SK-N-SH treated with all-trans-retinoic acid at 6 μM for 48 hours (cell line): ENCODE data around the gene ZNF672.

ENCODE experiments used
- ATAC-seq: fragments of 200-7000 bp; cut with Tn5 transposase; 3 replicates; pipeline ENCODE4 v1.9.1; 2020; ENCODE audit warnings: mild to moderate bottlenecking, moderate library complexity
- ARNTL ChIP-seq: fragments of 450-650 bp; formaldehyde crosslinking; IDR thresholded peaks from 2 replicates; pipeline ENCODE4 v1.5.0; 2020; ENCODE audit warnings: low read depth, mild to moderate bottlenecking, moderate library complexity, borderline replicate concordance
- BACH2 ChIP-seq: fragments of 250-450 bp; sonication (Bioruptor Pico); IDR thresholded peaks from 2 replicates; pipeline ENCODE4 v1.9.0; 2021; ENCODE audit warnings: mild to moderate bottlenecking, borderline replicate concordance
- CSDC2 ChIP-seq: fragments of 250-450 bp; sonication (Bioruptor Pico); IDR thresholded peaks from 2 replicates; pipeline ENCODE4 v1.5.0; 2020; ENCODE audit warnings: mild to moderate bottlenecking, moderate library complexity
- ESRRG ChIP-seq: fragments of 250-450 bp; sonication (Bioruptor Pico); IDR thresholded peaks from 2 replicates; pipeline ENCODE4 v1.6.1; 2021; ENCODE audit warnings: mild to moderate bottlenecking
- GLIS3 ChIP-seq: fragments of 250-450 bp; sonication (Bioruptor Pico); IDR thresholded peaks from 2 replicates; pipeline ENCODE4 v1.5.0; 2020; ENCODE audit warnings: mild to moderate bottlenecking, moderate library complexity
- OSR1 ChIP-seq: fragments of 250-450 bp; sonication (Bioruptor Pico); IDR thresholded peaks from 2 replicates; pipeline ENCODE4 v1.8.0; 2022; ENCODE audit warnings: moderate library complexity, mild to moderate bottlenecking, inconsistent platforms
- PPARA ChIP-seq: fragments of 250-450 bp; sonication (Bioruptor Pico); IDR thresholded peaks from 2 replicates; pipeline ENCODE4 v1.5.0; 2020; ENCODE audit warnings: mild to moderate bottlenecking, borderline replicate concordance
- RARB ChIP-seq: fragments of 250-450 bp; sonication (Bioruptor Pico); IDR thresholded peaks from 2 replicates; pipeline ENCODE4 v1.8.0; 2021; ENCODE audit warnings: mild to moderate bottlenecking, moderate library complexity
- SNAI2 ChIP-seq: fragments of 250-450 bp; sonication (Bioruptor Pico); IDR thresholded peaks from 2 replicates; pipeline ENCODE4 v1.5.0; 2020; ENCODE audit warnings: mild to moderate bottlenecking, moderate library complexity
- TCF4 ChIP-seq: fragments of 250-450 bp; sonication (Bioruptor Pico); IDR thresholded peaks from 2 replicates; pipeline ENCODE4 v1.8.0; 2021; ENCODE audit warnings: mild to moderate bottlenecking, moderate library complexity, borderline replicate concordance
- TOX ChIP-seq: fragments of 250-450 bp; sonication (Bioruptor Pico); IDR thresholded peaks from 2 replicates; pipeline ENCODE4 v1.8.0; 2021; ENCODE audit warnings: mild to moderate bottlenecking, moderate library complexity, borderline replicate concordance
- ZC3H10 ChIP-seq: fragments of 250-450 bp; sonication (Bioruptor Pico); IDR thresholded peaks from 2 replicates; pipeline ENCODE4 v1.5.1; 2021; ENCODE audit warnings: mild to moderate bottlenecking, moderate library complexity
- ZFP3 ChIP-seq: fragments of 250-450 bp; sonication (Bioruptor Pico); IDR thresholded peaks from 2 replicates; pipeline ENCODE4 v1.5.0; 2020; ENCODE audit warnings: mild to moderate bottlenecking, moderate library complexity
- ZFP30 ChIP-seq: fragments of 450-650 bp; formaldehyde crosslinking; IDR thresholded peaks from 2 replicates; pipeline ENCODE4 v1.5.0; 2022; ENCODE audit warnings: mild to moderate bottlenecking, moderate library complexity
- ZNF565 ChIP-seq: fragments of 450-650 bp; formaldehyde crosslinking; conservative IDR thresholded peaks from 2 replicates; pipeline ENCODE4 v1.5.0; 2020; ENCODE audit warnings: low read depth, mild to moderate bottlenecking, moderate library complexity
- ZNF70 ChIP-seq: fragments of 450-650 bp; formaldehyde crosslinking; IDR thresholded peaks from 2 replicates; pipeline ENCODE4 v1.5.0; 2020; ENCODE audit warnings: mild to moderate bottlenecking, moderate library complexity
- TF ChIP-seq, protein P1 (sequence below): fragments of 250-450 bp; sonication (Bioruptor Pico); IDR thresholded peaks from 2 replicates; pipeline ENCODE4 v1.8.0; 2021; ENCODE audit warnings: low read depth, mild to moderate bottlenecking, moderate library complexity, borderline replicate concordance
- TF ChIP-seq, protein P2 (sequence below): fragments of 250-450 bp; sonication (Bioruptor Pico); IDR thresholded peaks from 2 replicates; pipeline ENCODE4 v1.8.0; 2020; ENCODE audit warnings: mild to moderate bottlenecking, moderate library complexity, borderline replicate concordance
- TF ChIP-seq, protein P3 (sequence below): fragments of 250-450 bp; sonication (Bioruptor Pico); IDR thresholded peaks from 2 replicates; pipeline ENCODE4 v1.5.1; 2020; ENCODE audit warnings: low read depth, mild to moderate bottlenecking, moderate library complexity
- TF ChIP-seq, protein P4 (sequence below): fragments of 250-450 bp; sonication (Bioruptor Pico); IDR thresholded peaks from 2 replicates; pipeline ENCODE4 v1.5.1; 2021; ENCODE audit warnings: mild to moderate bottlenecking, moderate library complexity
- TF ChIP-seq, protein P5 (sequence below): fragments of 250-450 bp; sonication (Bioruptor Pico); IDR thresholded peaks from 2 replicates; pipeline ENCODE4 v1.5.0; 2020; ENCODE audit warnings: mild to moderate bottlenecking, moderate library complexity

The ZNF672 gene

DNA sequence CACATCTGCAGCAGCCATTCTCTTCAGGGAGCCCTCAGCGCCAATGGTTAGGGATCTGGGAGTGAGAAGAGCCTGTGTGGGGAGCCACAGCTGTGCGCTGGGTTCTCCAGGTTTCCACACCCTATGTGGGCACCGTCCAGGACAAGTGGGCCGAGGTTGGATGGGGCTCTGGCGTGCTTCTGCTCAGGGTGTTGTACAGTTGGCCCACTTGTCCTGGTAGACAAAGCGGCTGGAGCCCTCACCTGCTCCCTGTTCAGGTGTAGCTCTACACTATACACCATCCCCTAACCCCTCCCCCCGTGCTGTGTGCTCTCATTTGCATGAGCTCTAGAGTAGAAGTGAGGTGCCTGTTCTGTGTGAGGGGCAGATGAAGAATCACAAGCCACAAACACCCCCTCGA lies 24.5 kb upstream of the ZNF672 start:
- TF ChIP-seq ARNTL (CRISPR knock-in tag) (no peak), SNAI2 (CRISPR knock-in tag) (no peak), ZFP30 (CRISPR knock-in tag) (no peak), ZC3H10 (CRISPR knock-in tag) (no peak), OSR1 (CRISPR knock-in tag) (no peak), ESRRG (CRISPR knock-in tag) (no peak), CSDC2 (no peak), TOX (CRISPR knock-in tag) (no peak), ZNF565 (no peak), RARB (CRISPR knock-in tag) (no peak), PPARA (CRISPR knock-in tag) (no peak), ZNF70 (CRISPR knock-in tag) (no peak), ZFP3 (CRISPR knock-in tag) (no peak)
- TF ChIP-seq, protein P1, sequence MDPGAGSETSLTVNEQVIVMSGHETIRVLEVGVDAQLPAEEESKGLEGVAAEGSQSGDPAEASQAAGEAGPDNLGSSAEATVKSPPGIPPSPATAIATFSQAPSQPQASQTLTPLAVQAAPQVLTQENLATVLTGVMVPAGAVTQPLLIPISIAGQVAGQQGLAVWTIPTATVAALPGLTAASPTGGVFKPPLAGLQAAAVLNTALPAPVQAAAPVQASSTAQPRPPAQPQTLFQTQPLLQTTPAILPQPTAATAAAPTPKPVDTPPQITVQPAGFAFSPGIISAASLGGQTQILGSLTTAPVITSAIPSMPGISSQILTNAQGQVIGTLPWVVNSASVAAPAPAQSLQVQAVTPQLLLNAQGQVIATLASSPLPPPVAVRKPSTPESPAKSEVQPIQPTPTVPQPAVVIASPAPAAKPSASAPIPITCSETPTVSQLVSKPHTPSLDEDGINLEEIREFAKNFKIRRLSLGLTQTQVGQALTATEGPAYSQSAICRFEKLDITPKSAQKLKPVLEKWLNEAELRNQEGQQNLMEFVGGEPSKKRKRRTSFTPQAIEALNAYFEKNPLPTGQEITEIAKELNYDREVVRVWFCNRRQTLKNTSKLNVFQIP, result no peak
- TF ChIP-seq, protein P2, sequence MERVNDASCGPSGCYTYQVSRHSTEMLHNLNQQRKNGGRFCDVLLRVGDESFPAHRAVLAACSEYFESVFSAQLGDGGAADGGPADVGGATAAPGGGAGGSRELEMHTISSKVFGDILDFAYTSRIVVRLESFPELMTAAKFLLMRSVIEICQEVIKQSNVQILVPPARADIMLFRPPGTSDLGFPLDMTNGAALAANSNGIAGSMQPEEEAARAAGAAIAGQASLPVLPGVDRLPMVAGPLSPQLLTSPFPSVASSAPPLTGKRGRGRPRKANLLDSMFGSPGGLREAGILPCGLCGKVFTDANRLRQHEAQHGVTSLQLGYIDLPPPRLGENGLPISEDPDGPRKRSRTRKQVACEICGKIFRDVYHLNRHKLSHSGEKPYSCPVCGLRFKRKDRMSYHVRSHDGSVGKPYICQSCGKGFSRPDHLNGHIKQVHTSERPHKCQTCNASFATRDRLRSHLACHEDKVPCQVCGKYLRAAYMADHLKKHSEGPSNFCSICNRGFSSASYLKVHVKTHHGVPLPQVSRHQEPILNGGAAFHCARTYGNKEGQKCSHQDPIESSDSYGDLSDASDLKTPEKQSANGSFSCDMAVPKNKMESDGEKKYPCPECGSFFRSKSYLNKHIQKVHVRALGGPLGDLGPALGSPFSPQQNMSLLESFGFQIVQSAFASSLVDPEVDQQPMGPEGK (CRISPR knock-in tag), result no peak
- TF ChIP-seq, protein P3, sequence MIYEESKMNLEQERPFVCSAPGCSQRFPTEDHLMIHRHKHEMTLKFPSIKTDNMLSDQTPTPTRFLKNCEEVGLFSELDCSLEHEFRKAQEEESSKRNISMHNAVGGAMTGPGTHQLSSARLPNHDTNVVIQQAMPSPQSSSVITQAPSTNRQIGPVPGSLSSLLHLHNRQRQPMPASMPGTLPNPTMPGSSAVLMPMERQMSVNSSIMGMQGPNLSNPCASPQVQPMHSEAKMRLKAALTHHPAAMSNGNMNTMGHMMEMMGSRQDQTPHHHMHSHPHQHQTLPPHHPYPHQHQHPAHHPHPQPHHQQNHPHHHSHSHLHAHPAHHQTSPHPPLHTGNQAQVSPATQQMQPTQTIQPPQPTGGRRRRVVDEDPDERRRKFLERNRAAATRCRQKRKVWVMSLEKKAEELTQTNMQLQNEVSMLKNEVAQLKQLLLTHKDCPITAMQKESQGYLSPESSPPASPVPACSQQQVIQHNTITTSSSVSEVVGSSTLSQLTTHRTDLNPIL (CRISPR knock-in tag), result no peak
- TF ChIP-seq, protein P4, sequence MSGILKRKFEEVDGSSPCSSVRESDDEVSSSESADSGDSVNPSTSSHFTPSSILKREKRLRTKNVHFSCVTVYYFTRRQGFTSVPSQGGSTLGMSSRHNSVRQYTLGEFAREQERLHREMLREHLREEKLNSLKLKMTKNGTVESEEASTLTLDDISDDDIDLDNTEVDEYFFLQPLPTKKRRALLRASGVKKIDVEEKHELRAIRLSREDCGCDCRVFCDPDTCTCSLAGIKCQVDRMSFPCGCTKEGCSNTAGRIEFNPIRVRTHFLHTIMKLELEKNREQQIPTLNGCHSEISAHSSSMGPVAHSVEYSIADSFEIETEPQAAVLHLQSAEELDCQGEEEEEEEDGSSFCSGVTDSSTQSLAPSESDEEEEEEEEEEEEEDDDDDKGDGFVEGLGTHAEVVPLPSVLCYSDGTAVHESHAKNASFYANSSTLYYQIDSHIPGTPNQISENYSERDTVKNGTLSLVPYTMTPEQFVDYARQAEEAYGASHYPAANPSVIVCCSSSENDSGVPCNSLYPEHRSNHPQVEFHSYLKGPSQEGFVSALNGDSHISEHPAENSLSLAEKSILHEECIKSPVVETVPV, result no peak
- TF ChIP-seq, protein P5, sequence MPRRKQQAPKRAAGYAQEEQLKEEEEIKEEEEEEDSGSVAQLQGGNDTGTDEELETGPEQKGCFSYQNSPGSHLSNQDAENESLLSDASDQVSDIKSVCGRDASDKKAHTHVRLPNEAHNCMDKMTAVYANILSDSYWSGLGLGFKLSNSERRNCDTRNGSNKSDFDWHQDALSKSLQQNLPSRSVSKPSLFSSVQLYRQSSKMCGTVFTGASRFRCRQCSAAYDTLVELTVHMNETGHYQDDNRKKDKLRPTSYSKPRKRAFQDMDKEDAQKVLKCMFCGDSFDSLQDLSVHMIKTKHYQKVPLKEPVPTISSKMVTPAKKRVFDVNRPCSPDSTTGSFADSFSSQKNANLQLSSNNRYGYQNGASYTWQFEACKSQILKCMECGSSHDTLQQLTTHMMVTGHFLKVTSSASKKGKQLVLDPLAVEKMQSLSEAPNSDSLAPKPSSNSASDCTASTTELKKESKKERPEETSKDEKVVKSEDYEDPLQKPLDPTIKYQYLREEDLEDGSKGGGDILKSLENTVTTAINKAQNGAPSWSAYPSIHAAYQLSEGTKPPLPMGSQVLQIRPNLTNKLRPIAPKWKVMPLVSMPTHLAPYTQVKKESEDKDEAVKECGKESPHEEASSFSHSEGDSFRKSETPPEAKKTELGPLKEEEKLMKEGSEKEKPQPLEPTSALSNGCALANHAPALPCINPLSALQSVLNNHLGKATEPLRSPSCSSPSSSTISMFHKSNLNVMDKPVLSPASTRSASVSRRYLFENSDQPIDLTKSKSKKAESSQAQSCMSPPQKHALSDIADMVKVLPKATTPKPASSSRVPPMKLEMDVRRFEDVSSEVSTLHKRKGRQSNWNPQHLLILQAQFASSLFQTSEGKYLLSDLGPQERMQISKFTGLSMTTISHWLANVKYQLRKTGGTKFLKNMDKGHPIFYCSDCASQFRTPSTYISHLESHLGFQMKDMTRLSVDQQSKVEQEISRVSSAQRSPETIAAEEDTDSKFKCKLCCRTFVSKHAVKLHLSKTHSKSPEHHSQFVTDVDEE (CRISPR knock-in tag), result no peak
- no peak for ATAC-seq

DNA sequence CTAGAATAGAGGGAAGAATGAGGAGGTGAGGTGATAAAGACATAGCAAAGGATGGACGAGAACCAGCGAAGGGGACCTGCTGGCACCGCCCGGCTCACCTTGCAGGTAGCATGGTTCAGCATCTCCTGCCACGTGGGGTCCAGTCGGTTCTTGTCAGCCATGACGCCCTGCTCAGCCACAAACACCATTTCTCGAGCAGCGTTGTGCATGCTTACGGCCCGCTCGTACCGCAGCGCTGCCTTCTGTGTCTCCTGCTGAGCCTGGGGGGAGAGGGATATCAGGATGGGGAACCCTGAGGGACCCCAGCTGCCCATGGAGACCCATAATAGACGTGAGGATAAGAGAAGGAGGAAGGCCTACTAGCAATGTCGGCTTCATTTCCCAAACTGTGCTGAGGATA lies 23.7 kb upstream of the ZNF672 start:
- TF ChIP-seq ZNF70 (CRISPR knock-in tag) (no peak), ZFP3 (CRISPR knock-in tag) (no peak), ZNF565 (no peak), PPARA (CRISPR knock-in tag) (no peak), ESRRG (CRISPR knock-in tag) (no peak), SNAI2 (CRISPR knock-in tag) (no peak), TOX (CRISPR knock-in tag) (no peak), ARNTL (CRISPR knock-in tag) (no peak), ZFP30 (CRISPR knock-in tag) (no peak), ZC3H10 (CRISPR knock-in tag) (no peak), GLIS3 (no peak), BACH2 (CRISPR knock-in tag) (no peak), TCF4 (no peak), RARB (CRISPR knock-in tag) (no peak)
- TF ChIP-seq, protein P1, result no peak
- TF ChIP-seq, protein P4, result no peak
- TF ChIP-seq, protein P2 (CRISPR knock-in tag), result no peak
- TF ChIP-seq, protein P3 (CRISPR knock-in tag), result no peak

More for the DNA sequence above, 23.7 kb upstream of the ZNF672 start:
- no peak for ATAC-seq
